HFFc6 (cell line): ENCODE results near the gene SREK1. TPM values are rescaled to one million over a fixed set of nuclear protein-coding genes. Genes with fewer than 3 reads are reported as not detected.

Experiments used
- DNase-seq: peaks from one replicate; pipeline ENCODE4 v3.0.0-alpha.2; 2018
- H3K27ac Mint-ChIP-seq: 2 replicates; pipeline ENCODE4 v1.8.0; 2020; ENCODE audit warnings: mild to moderate bottlenecking, mixed read lengths
- H3K27me3 Mint-ChIP-seq: 2 replicates; pipeline ENCODE4 v1.8.0; 2021; ENCODE audit warnings: mild to moderate bottlenecking, moderate library complexity, mixed read lengths; ENCODE audit not compliant: insufficient read depth
- H3K36me3 Mint-ChIP-seq: 2 replicates; pipeline ENCODE4 v1.8.0; 2021; ENCODE audit warnings: low read depth, mixed read lengths
- H3K4me1 Mint-ChIP-seq: 2 replicates; pipeline ENCODE4 v1.8.0; 2020; ENCODE audit warnings: low read depth, mixed read lengths
- H3K4me3 Mint-ChIP-seq: 2 replicates; pipeline ENCODE4 v1.8.0; 2020; ENCODE audit warnings: mild to moderate bottlenecking, moderate library complexity, mixed read lengths
- H3K9me3 Mint-ChIP-seq: 2 replicates; pipeline ENCODE4 v1.8.0; 2020; ENCODE audit warnings: mild to moderate bottlenecking, mixed read lengths
- CTCF ChIP-seq: fragments of 200-600 bp; sonication (generic); IDR thresholded peaks from 2 replicates; pipeline ENCODE4 v1.5.0; 2021; ENCODE audit warnings: antibody characterized with exemption, mild to moderate bottlenecking
- total RNA-seq, 6 experiments: library from RNA; stranded (reverse); fragmentation: NEBNext Ultra II Directional; extraction: Animal tissue kit (Norgen Biotek cat#: 25700); gene quantifications; 2 replicates in 1 of 6; 3 replicates in 5 of 6; pipeline ENCODE4 v1.2.3, GENCODE V29; 2021

The SREK1 gene
- total RNA-seq, 6 experiments from 2014 or later, result 32.4 to 39.7 (median 37.0) TPM

- no peaks in the 10 kb centered on the region for H3K27me3 Mint-ChIP-seq
- H3K36me3 Mint-ChIP-seq, result peaks cover 49% of the 10 kb centered on the region
- peaks cover 10% of the 10 kb centered on the region for H3K4me1 Mint-ChIP-seq
- DNase-seq, result peak; percentile 19
- TF ChIP-seq CTCF, result peak; percentile 53
- H3K4me3 Mint-ChIP-seq, result no peak overlapping the region
- no peaks in the 10 kb centered on the region for H3K9me3 Mint-ChIP-seq
- H3K27ac Mint-ChIP-seq, result no peak overlapping the region
Observed at GRCh38 chr5:66174338-66174737, 30.2 kb downstream of the SREK1 start.

DNA sequence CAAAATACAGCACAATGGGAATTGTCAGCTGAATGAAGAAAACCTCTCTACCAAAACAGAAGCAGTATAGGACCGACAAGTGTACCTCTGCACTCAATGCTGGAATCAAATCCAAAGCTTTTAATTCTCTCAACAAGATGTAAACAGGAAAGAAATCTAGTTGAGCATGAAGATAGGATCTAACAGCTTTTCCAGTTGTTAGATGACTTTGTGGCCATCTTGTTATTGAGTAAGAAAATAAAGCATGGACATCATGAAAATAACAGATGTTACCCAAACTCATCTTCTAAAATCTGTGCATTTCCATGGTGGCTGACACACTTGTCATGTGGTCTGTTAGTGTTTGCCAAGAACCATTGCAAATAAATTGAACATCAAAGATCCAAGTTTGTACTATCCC is 34.7 kb downstream of the SREK1 start:
- H3K36me3 Mint-ChIP-seq, result peaks cover 48% of the 10 kb centered on the region

GRCh38 chr5:66179297-66180051 is 35.4 kb downstream of the SREK1 start:
- H3K27me3 Mint-ChIP-seq, result no peaks in the 10 kb centered on the region; the same call in 1 of the 2 replicates
- no peak for DNase-seq
- TF ChIP-seq CTCF, result peak; percentile 38; the same call in 1 of the 2 replicates
- peaks cover 45% of the 10 kb centered on the region for H3K36me3 Mint-ChIP-seq
- no peaks in the 10 kb centered on the region for H3K4me1 Mint-ChIP-seq
- H3K9me3 Mint-ChIP-seq, result no peaks in the 10 kb centered on the region
- H3K4me3 Mint-ChIP-seq, result no peak overlapping the region
- H3K27ac Mint-ChIP-seq, result no peak overlapping the region

More for the DNA sequence above, 34.7 kb downstream of the SREK1 start:
- H3K27me3 Mint-ChIP-seq, result no peaks in the 10 kb centered on the region; the same call in 1 of the 2 replicates
- no peaks in the 10 kb centered on the region for H3K9me3 Mint-ChIP-seq
- no peak for DNase-seq
- H3K4me3 Mint-ChIP-seq, result no peak overlapping the region
- no peak overlapping the region for H3K27ac Mint-ChIP-seq
- no peak for TF ChIP-seq CTCF
- H3K4me1 Mint-ChIP-seq, result no peaks in the 10 kb centered on the region

DNA sequence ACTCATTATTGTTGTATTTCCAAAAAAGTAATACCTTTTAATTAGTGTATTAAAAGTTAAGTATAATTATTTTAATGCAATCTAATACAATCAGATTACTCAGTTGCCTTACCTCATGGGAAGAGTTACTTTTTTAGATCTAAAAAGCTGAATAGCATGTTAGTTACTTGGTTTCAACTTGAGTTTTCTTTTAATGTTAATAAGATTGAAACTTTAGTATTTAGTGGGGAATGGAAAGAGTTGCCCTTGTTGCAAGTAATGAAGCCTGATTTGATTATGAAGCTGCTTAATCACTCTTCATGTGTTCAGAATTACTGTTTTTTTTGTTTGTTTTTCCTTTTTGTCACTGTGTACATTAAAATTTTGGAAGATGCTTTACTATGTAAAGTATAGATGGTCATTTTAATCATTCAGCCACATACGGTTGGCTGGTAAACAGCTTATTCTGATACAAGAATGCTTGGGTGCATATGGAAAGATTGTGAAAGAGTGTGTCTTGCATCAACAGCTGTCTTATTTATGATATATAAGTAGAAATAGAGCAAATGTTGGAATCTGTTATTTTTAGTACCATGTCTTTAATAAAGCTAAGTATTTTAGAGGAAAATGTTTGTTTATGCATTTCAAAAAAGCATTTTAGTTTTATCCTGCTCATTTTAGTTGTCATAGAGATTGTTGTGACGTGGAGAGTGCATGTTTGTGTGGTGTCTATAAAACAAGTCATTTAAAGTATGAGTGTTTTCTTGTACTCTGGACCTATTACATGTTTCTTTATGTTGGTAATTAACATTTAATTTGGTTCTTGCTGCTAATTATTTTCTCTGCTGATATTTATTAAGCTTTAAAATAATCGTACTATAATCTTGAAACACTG is 36.4 kb downstream of the SREK1 start:
- no peak for DNase-seq
- Mint-ChIP-seq H3K4me3 (no peak overlapping the region), H3K27me3 (no peaks in the 10 kb centered on the region; the same call in 1 of the 2 replicates), H3K9me3 (no peaks in the 10 kb centered on the region), H3K4me1 (no peaks in the 10 kb centered on the region), H3K36me3 (peaks cover 38% of the 10 kb centered on the region), H3K27ac (no peak overlapping the region)
- TF ChIP-seq CTCF, result no peak

DNA sequence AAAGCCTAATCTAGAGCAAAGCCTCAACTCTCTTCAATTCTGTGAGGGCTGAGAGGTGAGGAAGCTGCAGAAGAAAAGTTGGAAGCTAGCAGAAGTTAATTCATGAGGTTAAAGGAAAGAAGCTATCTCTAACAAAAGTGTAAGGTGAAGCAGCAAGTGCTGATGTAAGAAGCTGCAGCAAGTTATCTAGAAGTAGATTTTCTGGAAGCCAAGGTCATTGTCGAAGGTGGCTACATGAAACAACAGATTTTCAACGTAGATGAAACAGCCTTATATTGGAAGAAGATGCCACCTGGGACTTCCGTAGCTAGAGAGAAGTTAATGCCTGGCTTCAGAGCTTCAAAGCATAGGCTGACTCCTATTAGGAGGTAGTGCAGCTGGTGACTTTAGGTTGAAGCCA is 42.0 kb downstream of the SREK1 start:
- H3K27me3 Mint-ChIP-seq, result no peaks in the 10 kb centered on the region; the same call in 1 of the 2 replicates
- no peak overlapping the region for H3K27ac Mint-ChIP-seq
- no peaks in the 10 kb centered on the region for H3K4me1 Mint-ChIP-seq
- H3K4me3 Mint-ChIP-seq, result no peak overlapping the region
- no peaks in the 10 kb centered on the region for H3K9me3 Mint-ChIP-seq
- no peak for DNase-seq
- peaks cover 16% of the 10 kb centered on the region for H3K36me3 Mint-ChIP-seq
- TF ChIP-seq CTCF, result no peak
